Vagina (tissue), 2 donors: Measurements from ENCODE around the gene DOK7. TPM values are rescaled to one million over a fixed set of nuclear protein-coding genes. Genes with fewer than 3 reads are reported as not detected.

Source experiments
- DNase-seq, 2 donors: peaks; one replicate each; pipeline ENCODE4 v3.0.0-alpha.2; 2017; ENCODE audit errors: extremely low spot score in 2 of 2
- H3K27ac ChIP-seq: fragments of 200-600 bp; sonication (generic); one replicate; pipeline ENCODE4 v1.5.1; 2019
- H3K27me3 ChIP-seq: fragments of 200-600 bp; sonication (generic); one replicate; pipeline ENCODE4 v1.5.1; 2019
- H3K36me3 ChIP-seq, 2 donors: fragments of 200-600 bp; sonication (generic); one replicate each; pipeline ENCODE4 v1.5.1; 2017 to 2019
- H3K4me1 ChIP-seq: fragments of 200-600 bp; sonication (generic); one replicate; pipeline ENCODE4 v1.5.1; 2019
- H3K4me3 ChIP-seq, 2 donors: fragments of 200-600 bp; sonication (generic); 1 replicate in 1 of 2; 2 replicates in 1 of 2; pipeline ENCODE4 v1.5.1; 2016 to 2019
- H3K9me3 ChIP-seq: fragments of 200-600 bp; sonication (generic); one replicate; pipeline ENCODE4 v1.5.1; 2019
- POLR2A ChIP-seq, 2 donors: fragments of 450-650 bp; IDR thresholded peaks; one replicate each; pipeline ENCODE4 v1.6.1; 2017; ENCODE audit warnings: antibody characterized with exemption in 2 of 2, mild to moderate bottlenecking in 2 of 2, moderate library complexity in 2 of 2
- POLR2AphosphoS5 ChIP-seq, 2 donors: sonication (generic); formaldehyde crosslinking; IDR thresholded peaks; one replicate each; pipeline ENCODE4 v1.9.0; 2017; ENCODE audit warnings: antibody characterized with exemption in 2 of 2, mild to moderate bottlenecking in 2 of 2, low read depth in 1 of 2; ENCODE audit not compliant: insufficient read depth in 1 of 2
- intact Hi-C: fragments of 100-400 bp; cut with DNase I; formaldehyde crosslinking; loops from one replicate; pipeline ENCODE4 v1.15.1; 2023
- total RNA-seq: library from RNA; depleted of rRNA; stranded (reverse); fragments of >200 nt; gene quantifications from one replicate; pipeline ENCODE4 v1.2.3, GENCODE V29; 2016
- TF ChIP-seq, protein P1 (sequence below), 3 experiments: fragments of 450-650 bp in 2 of 3; fragments of 200-600 bp in 1 of 3; sonication (generic) in 1 of 3; IDR thresholded peaks; one replicate each; pipeline ENCODE4 v1.5.1; 2017 to 2019; ENCODE audit warnings: antibody characterized with exemption in 3 of 3, mild to moderate bottlenecking in 2 of 3, moderate library complexity in 2 of 3

The DOK7 gene
- total RNA-seq, 1 donor from 2014 or later, result 4.7 TPM

DNA sequence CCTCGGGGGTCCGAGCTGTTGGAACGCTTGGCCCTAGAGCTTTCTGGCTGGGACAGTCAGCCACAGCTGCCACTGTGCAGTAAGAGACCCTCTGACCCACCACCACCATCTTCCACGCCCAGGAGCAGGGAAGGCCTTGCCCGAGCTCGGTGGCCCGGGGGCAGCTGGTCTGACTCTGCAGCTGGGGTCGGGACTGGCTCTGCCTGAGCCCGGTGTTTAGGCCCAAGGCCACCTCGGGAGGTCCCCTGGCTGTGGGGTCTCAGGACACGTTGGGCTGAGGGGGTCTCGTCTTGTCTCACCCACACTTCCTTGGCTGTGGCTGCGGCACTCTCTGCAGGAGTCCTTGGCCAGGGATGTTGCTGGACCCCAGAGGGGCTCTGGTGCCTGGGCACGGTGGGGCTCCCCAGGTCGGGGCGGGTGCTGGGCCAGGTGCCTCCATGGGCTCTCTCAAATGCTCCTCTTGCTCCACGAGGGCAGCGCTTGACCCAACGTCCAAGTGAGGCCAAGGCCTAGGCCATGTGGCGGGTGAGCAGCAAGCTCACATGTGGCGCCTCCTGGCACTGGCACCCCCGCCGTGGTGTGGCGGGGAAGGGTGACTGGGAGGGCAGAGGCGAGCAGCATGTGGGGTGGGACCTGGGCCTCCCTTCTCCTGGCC is 22.9 kb downstream of the DOK7 start:
- no peak for DNase-seq
- intact Hi-C loops, result no loop called here
- TF ChIP-seq POLR2AphosphoS5 (IDR thresholded peaks at IDR 0.05; ENCODE audit: insufficient read depth in 1 of 2, low read depth in 1 of 2), result no peak
- no peak for TF ChIP-seq POLR2A (IDR thresholded peaks at IDR 0.05)
- TF ChIP-seq, protein P1, sequence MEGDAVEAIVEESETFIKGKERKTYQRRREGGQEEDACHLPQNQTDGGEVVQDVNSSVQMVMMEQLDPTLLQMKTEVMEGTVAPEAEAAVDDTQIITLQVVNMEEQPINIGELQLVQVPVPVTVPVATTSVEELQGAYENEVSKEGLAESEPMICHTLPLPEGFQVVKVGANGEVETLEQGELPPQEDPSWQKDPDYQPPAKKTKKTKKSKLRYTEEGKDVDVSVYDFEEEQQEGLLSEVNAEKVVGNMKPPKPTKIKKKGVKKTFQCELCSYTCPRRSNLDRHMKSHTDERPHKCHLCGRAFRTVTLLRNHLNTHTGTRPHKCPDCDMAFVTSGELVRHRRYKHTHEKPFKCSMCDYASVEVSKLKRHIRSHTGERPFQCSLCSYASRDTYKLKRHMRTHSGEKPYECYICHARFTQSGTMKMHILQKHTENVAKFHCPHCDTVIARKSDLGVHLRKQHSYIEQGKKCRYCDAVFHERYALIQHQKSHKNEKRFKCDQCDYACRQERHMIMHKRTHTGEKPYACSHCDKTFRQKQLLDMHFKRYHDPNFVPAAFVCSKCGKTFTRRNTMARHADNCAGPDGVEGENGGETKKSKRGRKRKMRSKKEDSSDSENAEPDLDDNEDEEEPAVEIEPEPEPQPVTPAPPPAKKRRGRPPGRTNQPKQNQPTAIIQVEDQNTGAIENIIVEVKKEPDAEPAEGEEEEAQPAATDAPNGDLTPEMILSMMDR (IDR thresholded peaks at IDR 0.05), result no peak
- H3K27me3 ChIP-seq, result no peaks in the 10 kb centered on the region
- no peaks in the 10 kb centered on the region for H3K36me3 ChIP-seq
- no peaks in the 10 kb centered on the region for H3K9me3 ChIP-seq
- no peak overlapping the region for H3K27ac ChIP-seq
- peaks cover 25% of the 10 kb centered on the region for H3K4me1 ChIP-seq
- no peak overlapping the region for H3K4me3 ChIP-seq

DNA sequence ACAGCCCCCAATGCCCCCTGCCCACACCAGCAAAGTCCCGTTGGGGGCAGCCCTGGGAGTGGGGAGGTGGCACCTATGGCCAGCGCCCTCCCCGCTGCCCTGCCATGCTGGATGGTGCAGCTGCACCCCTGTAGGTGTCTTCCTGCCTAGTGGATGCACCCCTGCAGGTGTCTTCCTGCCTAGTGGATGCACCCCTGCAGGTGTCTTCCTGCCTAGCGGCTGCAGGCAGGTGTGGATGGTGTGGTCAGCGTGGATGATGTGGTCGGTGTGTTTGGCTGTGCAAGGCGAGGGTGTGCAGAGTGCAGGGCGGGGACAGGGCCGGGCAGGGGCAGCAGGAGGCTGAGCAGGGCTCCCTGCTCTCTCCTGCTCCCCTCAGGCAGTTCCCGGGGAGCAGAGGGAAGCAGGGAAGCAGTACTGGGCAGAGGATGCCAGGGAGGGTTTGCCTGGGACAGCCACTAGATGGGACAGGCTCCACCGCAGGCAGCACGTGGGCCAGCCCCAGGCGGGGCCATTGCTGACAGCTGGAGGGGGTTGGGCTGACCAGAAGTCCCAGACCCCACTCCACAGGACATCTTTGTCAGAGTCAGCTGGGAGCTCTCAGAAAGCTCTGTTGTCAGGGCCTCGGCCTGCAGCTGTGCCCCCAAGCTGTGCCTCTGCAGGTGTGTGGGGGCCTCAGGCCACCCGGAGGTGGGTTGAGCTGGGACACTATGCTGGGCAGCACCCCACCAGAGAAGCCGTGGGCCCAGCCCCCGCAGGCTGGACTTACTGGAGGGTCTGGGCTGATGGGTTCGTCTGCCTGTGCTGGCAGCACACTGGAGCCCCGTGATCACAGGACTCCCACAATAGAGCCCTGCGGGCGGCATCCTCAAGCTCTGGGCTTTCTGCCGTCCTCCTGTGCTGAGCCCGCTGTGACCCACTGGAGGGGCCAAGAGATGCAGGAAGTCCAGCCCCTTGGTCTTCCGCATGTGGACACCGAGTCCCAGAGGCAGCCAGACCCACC is 23.7 kb downstream of the DOK7 start:
- Histone ChIP-seq H3K4me3 (no peak overlapping the region), H3K36me3 (no peaks in the 10 kb centered on the region), H3K27ac (no peak overlapping the region), H3K27me3 (no peaks in the 10 kb centered on the region), H3K4me1 (peaks cover 25% of the 10 kb centered on the region), H3K9me3 (no peaks in the 10 kb centered on the region)
- TF ChIP-seq POLR2A (IDR thresholded peaks at IDR 0.05) (no peak), POLR2AphosphoS5 (IDR thresholded peaks at IDR 0.05; ENCODE audit: insufficient read depth in 1 of 2, low read depth in 1 of 2) (no peak)
- TF ChIP-seq, protein P1 (IDR thresholded peaks at IDR 0.05), result no peak
- DNase-seq, result no peak
- intact Hi-C loops, result no loop called here

DNA sequence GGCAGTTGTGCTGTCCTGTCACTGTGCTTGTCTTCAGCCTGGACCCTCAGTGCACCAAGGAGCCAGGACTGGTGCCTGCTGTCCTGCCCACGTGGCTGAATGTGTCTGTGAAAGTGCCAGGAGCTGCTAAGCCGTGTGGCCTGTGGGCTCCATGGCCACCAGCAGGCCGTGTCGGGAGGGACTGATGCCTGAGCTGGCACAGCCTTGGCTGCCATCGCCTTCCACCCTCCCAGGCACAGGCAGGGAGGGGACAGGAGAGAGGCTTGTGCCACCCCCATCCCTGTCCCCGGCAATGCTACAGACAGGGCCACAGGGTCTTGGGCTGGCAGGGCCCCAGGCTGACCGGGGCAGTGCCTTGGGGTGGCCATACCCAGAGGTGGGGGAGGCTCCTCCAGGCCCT is 24.8 kb downstream of the DOK7 start:
- TF ChIP-seq POLR2AphosphoS5 (IDR thresholded peaks at IDR 0.05; ENCODE audit: insufficient read depth in 1 of 2, low read depth in 1 of 2) (no peak), POLR2A (IDR thresholded peaks at IDR 0.05) (no peak)
- TF ChIP-seq, protein P1 (IDR thresholded peaks at IDR 0.05), result no peak
- no peak overlapping the region for H3K27ac ChIP-seq
- intact Hi-C loops, result no loop called here
- no peak overlapping the region for H3K4me3 ChIP-seq
- no peaks in the 10 kb centered on the region for H3K36me3 ChIP-seq
- DNase-seq, result no peak
- no peaks in the 10 kb centered on the region for H3K27me3 ChIP-seq
- H3K9me3 ChIP-seq, result no peaks in the 10 kb centered on the region
- H3K4me1 ChIP-seq, result peaks cover 25% of the 10 kb centered on the region

DNA sequence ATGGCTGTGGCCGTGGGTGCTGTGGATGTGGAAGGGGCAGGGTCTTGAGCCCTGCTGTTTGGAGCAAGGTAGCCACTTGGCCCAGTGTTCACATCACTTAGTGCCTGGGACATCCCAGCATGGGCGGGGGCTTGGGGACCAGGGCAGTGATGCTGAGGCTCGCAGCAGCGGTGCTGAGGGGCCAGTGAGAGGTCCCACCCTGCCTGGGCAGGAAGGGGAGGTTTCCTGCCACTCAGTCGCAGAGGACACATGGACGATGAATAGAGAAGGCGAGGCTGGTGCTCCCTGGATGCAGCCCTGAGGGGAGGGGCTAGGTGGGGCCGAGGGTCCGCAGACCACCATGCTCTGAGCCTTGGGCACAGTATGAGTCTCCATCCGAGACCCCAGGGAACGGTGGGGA is 25.7 kb downstream of the DOK7 start:
- H3K27ac ChIP-seq, result no peak overlapping the region
- no peak for DNase-seq
- H3K9me3 ChIP-seq, result no peaks in the 10 kb centered on the region
- intact Hi-C loops, result no loop called here
- TF ChIP-seq POLR2A (IDR thresholded peaks at IDR 0.05), result no peak
- TF ChIP-seq POLR2AphosphoS5 (IDR thresholded peaks at IDR 0.05; ENCODE audit: insufficient read depth in 1 of 2, low read depth in 1 of 2), result no peak
- TF ChIP-seq, protein P1 (IDR thresholded peaks at IDR 0.05), result no peak
- H3K36me3 ChIP-seq, result no peaks in the 10 kb centered on the region
- peaks cover 20% of the 10 kb centered on the region for H3K4me1 ChIP-seq
- H3K27me3 ChIP-seq, result no peaks in the 10 kb centered on the region
- H3K4me3 ChIP-seq, result no peak overlapping the region
